GM18909 (cell line): ENCODE measurements around the gene PLEKHN1.
"Not testable (repeated sequence)": the region's sequence is repeated elsewhere in the genome, so short reads cannot be mapped to it uniquely, and the experiment has no call there.

Source experiments
- ATAC-seq: cut with Tn5 transposase; IDR thresholded peaks from one replicate; pipeline ENCODE4 v1.9.1; 2021; ENCODE audit warnings: mild to moderate bottlenecking; ENCODE audit not compliant: unreplicated experiment, poor library complexity

Gene PLEKHN1

GRCh38 chr1:971751-972506, 5.6 kb downstream of the PLEKHN1 start:
- no peak for ATAC-seq

GRCh38 chr1:972726-973458, 6.6 kb downstream of the PLEKHN1 start:
- ATAC-seq, result no peak

- no peak for ATAC-seq
These were observed 7.4 kb downstream of the PLEKHN1 start for GRCh38 chr1:973459-974292.

- ATAC-seq, result no peak
These were observed 8.0 kb downstream of the PLEKHN1 start for GRCh38 chr1:974293-974640.

GRCh38 chr1:974687-975328, 8.5 kb downstream of the PLEKHN1 start:
- ATAC-seq, result no peak

GRCh38 chr1:975365-975764, 9.1 kb downstream of the PLEKHN1 start:
- ATAC-seq, result no peak

GRCh38 chr1:975896-976683, 9.8 kb downstream of the PLEKHN1 start:
- ATAC-seq, result no peak

GRCh38 chr1:976791-977190, 10.5 kb downstream of the PLEKHN1 start:
- ATAC-seq, result not testable (repeated sequence)

- no peak for ATAC-seq
These were observed 12.0 kb downstream of the PLEKHN1 start for GRCh38 chr1:978069-978834.

GRCh38 chr1:978835-979743, 12.8 kb downstream of the PLEKHN1 start:
- no peak for ATAC-seq

DNA sequence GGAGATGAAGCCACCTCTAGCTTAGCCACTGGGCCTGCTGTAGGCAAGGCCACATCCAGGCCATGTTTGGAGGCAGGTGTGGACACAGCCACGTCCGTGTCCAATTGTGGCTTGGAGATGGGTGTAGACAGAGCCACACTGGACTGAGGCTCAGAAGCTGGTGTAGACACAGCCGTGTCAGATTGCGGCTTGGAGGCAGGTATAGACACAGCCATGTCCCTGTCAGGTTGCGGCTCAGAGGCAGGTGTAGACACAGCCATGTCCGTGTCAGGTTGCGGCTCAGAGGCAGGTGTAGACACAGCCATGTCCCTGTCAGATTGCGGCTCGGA, 13.4 kb downstream of the PLEKHN1 start:
- no peak for ATAC-seq

- no peak for ATAC-seq
These were observed 13.9 kb downstream of the PLEKHN1 start for GRCh38 chr1:980137-980571.

GRCh38 chr1:980602-981395, 14.5 kb downstream of the PLEKHN1 start:
- ATAC-seq, result no peak

GRCh38 chr1:981491-981954, 15.2 kb downstream of the PLEKHN1 start:
- no peak for ATAC-seq

DNA sequence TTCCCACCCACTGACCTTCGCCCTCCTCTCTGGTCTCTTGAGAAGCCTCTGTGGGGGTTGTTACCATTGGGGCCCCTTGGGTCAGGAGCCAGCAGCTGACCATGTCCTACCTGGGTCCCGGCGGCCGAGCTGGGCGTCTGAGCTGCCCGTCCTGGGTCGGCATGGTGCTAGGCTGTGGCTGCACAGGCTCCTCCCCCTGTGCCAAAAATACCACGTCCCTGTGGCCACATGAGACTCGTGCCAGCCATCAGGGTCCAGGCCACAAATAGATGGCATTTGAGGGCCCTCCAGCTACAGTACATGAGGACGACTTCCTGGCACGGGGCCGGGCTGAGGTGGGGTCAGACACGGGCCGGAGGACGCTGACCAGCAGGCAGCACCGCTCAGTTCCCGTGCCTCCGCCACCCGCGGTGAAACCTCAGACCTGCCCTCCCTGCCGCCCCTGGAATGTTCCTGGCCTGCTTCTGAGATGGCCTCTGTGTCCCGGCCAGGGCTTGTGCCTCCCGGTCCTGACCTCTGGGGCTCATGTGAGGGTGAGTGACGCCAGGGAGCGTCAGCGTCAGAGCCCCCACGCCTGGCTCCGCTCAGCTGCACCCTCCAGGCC, 15.8 kb downstream of the PLEKHN1 start, which contains the start of gene PERM1:
Gene PERM1 (minus strand): TSS at position 139 of the 604 bp plus-strand sequence. CDS start 1,064 bp downstream, outside the sequence.
- no peak for ATAC-seq

- ATAC-seq, result no peak
These were observed 16.6 kb downstream of the PLEKHN1 start for GRCh38 chr1:982765-983436.
